OCI-LY7 (cell line): ENCODE measurements around the gene NUP62. TPM values are rescaled to one million over a fixed set of nuclear protein-coding genes. Genes with fewer than 3 reads are reported as not detected.
A peak's percentile ranks its signal among the peaks of the same experiment; 100 is the strongest.

Experiments used
- BruUV-seq: library from RNA; stranded (reverse); fragments of 400-500 nt; replicated peaks from 2 replicates; lab custom pipeline; 2021; lab: Mats Ljungman, UMichigan
- CTCF ChIA-PET: fragments of 300-600 bp; sonication (Branson Sonifier 250); formaldehyde crosslinking; loops from one replicate; lab custom pipeline; 2022; ENCODE audit warnings: antibody characterized with exemption; ENCODE audit not compliant: unreplicated experiment; lab: Charles Lee
- POLR2A ChIA-PET: fragments of 300-600 bp; sonication (Branson Sonifier 250); formaldehyde crosslinking; loops from one replicate; lab custom pipeline; 2022; ENCODE audit warnings: antibody characterized with exemption; lab: Charles Lee
- DNase-seq: peaks from one replicate; pipeline ENCODE4 v3.0.0-alpha.2; 2015; ENCODE audit warnings: low spot score
- H2AFZ ChIP-seq: fragments of 200-600 bp; sonication (generic), shearing (Covaris generic); 2 replicates; pipeline ENCODE4 v1.6.1; 2014; ENCODE audit warnings: mild to moderate bottlenecking, antibody characterized with exemption, low read length, moderate library complexity
- H3K27ac ChIP-seq: fragments of 200-600 bp; sonication (generic); 2 replicates; pipeline ENCODE4 v1.5.1; 2014; ENCODE audit warnings: mixed run types, low read depth, mild to moderate bottlenecking, moderate library complexity, low read length, inconsistent platforms; ENCODE audit not compliant: poor library complexity, severe bottlenecking
- H3K36me3 ChIP-seq: fragments of 200-600 bp; sonication (generic); 2 replicates; pipeline ENCODE4 v1.6.1; 2014; ENCODE audit warnings: mild to moderate bottlenecking, antibody characterized with exemption, low read length, moderate library complexity, mixed read lengths; ENCODE audit not compliant: insufficient read depth
- H3K4me1 ChIP-seq: fragments of 200-600 bp; sonication (generic); 2 replicates; pipeline ENCODE4 v1.5.1; 2014; ENCODE audit warnings: mild to moderate bottlenecking, low read length; ENCODE audit not compliant: insufficient read depth, poor library complexity, severe bottlenecking
- H3K4me2 ChIP-seq: fragments of 200-600 bp; sonication (generic); 2 replicates; pipeline ENCODE4 v1.6.1; 2014; ENCODE audit warnings: mild to moderate bottlenecking, low read length
- H3K4me3 ChIP-seq: fragments of 200-600 bp; sonication (generic); 2 replicates; pipeline ENCODE4 v1.5.1; 2014; ENCODE audit warnings: mild to moderate bottlenecking, low read depth, low read length; ENCODE audit not compliant: poor library complexity, severe bottlenecking
- H3K79me2 ChIP-seq: fragments of 200-600 bp; sonication (generic); 2 replicates; pipeline ENCODE4 v1.6.1; 2016; ENCODE audit warnings: low read depth, mild to moderate bottlenecking, low read length, moderate library complexity, mixed read lengths; ENCODE audit not compliant: insufficient read depth
- H3K9me2 ChIP-seq: fragments of 200-600 bp; sonication (generic); 2 replicates; pipeline ENCODE4 v1.6.1; 2016; ENCODE audit warnings: mild to moderate bottlenecking, low read length, mixed read lengths; ENCODE audit not compliant: insufficient read depth
- H3K9me3 ChIP-seq: fragments of 200-600 bp; sonication (generic); 2 replicates; pipeline ENCODE4 v1.6.1; 2014; ENCODE audit warnings: mild to moderate bottlenecking, mixed run types, low read length, mixed read lengths
- H4K20me1 ChIP-seq: fragments of 200-600 bp; sonication (generic); 2 replicates; pipeline ENCODE4 v1.6.1; 2014; ENCODE audit warnings: mild to moderate bottlenecking, antibody characterized with exemption, low read length, moderate library complexity, mixed read lengths; ENCODE audit not compliant: insufficient read depth
- CTCF ChIP-seq: fragments of 200-600 bp; sonication (generic); conservative IDR thresholded peaks from 2 replicates; pipeline ENCODE4 v1.5.1; 2014; ENCODE audit warnings: mild to moderate bottlenecking, antibody characterized with exemption, low read length, moderate library complexity, mixed read lengths
- EZH2phosphoT487 ChIP-seq: fragments of 200-600 bp; sonication (generic); IDR thresholded peaks from 2 replicates; pipeline ENCODE4 v1.6.1; 2018; ENCODE audit warnings: low read depth, borderline replicate concordance, mild to moderate bottlenecking, mixed run types, antibody characterized with exemption, low read length, moderate library complexity, mixed read lengths
- intact Hi-C: fragments of 100-400 bp; cut with micrococcal nuclease; formaldehyde crosslinking; loops from one replicate; pipeline ENCODE4 v1.10.0; 2022; ENCODE audit not compliant: unreplicated experiment
- total RNA-seq, 2 experiments: library from RNA; depleted of rRNA in 1 of 2; stranded (reverse); fragments of >200 nt in 1 of 2; shearing (Covaris generic) in 1 of 2; gene quantifications; 2 replicates each; pipeline ENCODE4 v1.2.3, GENCODE V29; 2014 to 2022

NUP62 gene
- total RNA-seq, 2 experiments from 2014 or later, result 75.6 to 76.3 TPM

- no TSS peak for BruUV-seq
- POLR2A ChIA-PET, result interaction anchor here (1.0 kb wide), 1 partner anchor 11 kb away, joined by 3 read pairs; no protein-coding TSS in a partner anchor
- H3K4me2 ChIP-seq, result no peak overlapping the region
- H2AFZ ChIP-seq, result no peak overlapping the region
- no peaks in the 10 kb centered on the region for H4K20me1 ChIP-seq
- H3K9me2 ChIP-seq, result no peaks in the 10 kb centered on the region
- TF ChIP-seq CTCF (no peak), EZH2phosphoT487 (no peak)
- peaks cover 26% of the 10 kb centered on the region for H3K36me3 ChIP-seq
- H3K4me3 ChIP-seq, result no peak overlapping the region
- intact Hi-C loops, result no loop called here
- H3K4me1 ChIP-seq, result peaks cover 22% of the 10 kb centered on the region
- no peak overlapping the region for H3K27ac ChIP-seq
- peaks cover 7% of the 10 kb centered on the region; the same call in 1 of the 2 replicates for H3K79me2 ChIP-seq
- CTCF ChIA-PET, result no interaction called here
- no peaks in the 10 kb centered on the region for H3K9me3 ChIP-seq
- no peak for DNase-seq
Measured at GRCh38 chr19:49880162-49880869, 49.0 kb downstream of the NUP62 start.

GRCh38 chr19:49879243-49879963 is 49.9 kb downstream of the NUP62 start:
- BruUV-seq, result no TSS peak
- Histone ChIP-seq H3K9me3 (no peaks in the 10 kb centered on the region), H3K27ac (no peak overlapping the region), H4K20me1 (no peaks in the 10 kb centered on the region), H3K4me2 (peak overlapping the region; percentile 98), H3K4me3 (peak overlapping the region; percentile 90), H3K79me2 (peaks cover 13% of the 10 kb centered on the region; the same call in 1 of the 2 replicates), H2AFZ (no peak overlapping the region), H3K9me2 (no peaks in the 10 kb centered on the region), H3K36me3 (peaks cover 26% of the 10 kb centered on the region), H3K4me1 (peaks cover 28% of the 10 kb centered on the region)
- ChIA-PET POLR2A (interaction anchor here (1.0 kb wide), 1 partner anchor 10 kb away, joined by 3 read pairs; no protein-coding TSS in a partner anchor), CTCF (no interaction called here)
- DNase-seq, result no peak
- intact Hi-C loops, result loop anchor here (5.0 kb wide), 1 partner anchor 287 kb away; the partner anchor contains the start of gene PRR12
- no peak for TF ChIP-seq CTCF
- no peak for TF ChIP-seq EZH2phosphoT487
